HG03064 (cell line): ENCODE results near the gene ELMO2.

Experiments
- ATAC-seq: cut with Tn5 transposase; IDR thresholded peaks from one replicate; pipeline ENCODE4 v1.9.1; 2021; ENCODE audit warnings: low read depth; ENCODE audit not compliant: unreplicated experiment

The ELMO2 gene, protein sequence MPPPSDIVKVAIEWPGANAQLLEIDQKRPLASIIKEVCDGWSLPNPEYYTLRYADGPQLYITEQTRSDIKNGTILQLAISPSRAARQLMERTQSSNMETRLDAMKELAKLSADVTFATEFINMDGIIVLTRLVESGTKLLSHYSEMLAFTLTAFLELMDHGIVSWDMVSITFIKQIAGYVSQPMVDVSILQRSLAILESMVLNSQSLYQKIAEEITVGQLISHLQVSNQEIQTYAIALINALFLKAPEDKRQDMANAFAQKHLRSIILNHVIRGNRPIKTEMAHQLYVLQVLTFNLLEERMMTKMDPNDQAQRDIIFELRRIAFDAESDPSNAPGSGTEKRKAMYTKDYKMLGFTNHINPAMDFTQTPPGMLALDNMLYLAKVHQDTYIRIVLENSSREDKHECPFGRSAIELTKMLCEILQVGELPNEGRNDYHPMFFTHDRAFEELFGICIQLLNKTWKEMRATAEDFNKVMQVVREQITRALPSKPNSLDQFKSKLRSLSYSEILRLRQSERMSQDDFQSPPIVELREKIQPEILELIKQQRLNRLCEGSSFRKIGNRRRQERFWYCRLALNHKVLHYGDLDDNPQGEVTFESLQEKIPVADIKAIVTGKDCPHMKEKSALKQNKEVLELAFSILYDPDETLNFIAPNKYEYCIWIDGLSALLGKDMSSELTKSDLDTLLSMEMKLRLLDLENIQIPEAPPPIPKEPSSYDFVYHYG

DNA sequence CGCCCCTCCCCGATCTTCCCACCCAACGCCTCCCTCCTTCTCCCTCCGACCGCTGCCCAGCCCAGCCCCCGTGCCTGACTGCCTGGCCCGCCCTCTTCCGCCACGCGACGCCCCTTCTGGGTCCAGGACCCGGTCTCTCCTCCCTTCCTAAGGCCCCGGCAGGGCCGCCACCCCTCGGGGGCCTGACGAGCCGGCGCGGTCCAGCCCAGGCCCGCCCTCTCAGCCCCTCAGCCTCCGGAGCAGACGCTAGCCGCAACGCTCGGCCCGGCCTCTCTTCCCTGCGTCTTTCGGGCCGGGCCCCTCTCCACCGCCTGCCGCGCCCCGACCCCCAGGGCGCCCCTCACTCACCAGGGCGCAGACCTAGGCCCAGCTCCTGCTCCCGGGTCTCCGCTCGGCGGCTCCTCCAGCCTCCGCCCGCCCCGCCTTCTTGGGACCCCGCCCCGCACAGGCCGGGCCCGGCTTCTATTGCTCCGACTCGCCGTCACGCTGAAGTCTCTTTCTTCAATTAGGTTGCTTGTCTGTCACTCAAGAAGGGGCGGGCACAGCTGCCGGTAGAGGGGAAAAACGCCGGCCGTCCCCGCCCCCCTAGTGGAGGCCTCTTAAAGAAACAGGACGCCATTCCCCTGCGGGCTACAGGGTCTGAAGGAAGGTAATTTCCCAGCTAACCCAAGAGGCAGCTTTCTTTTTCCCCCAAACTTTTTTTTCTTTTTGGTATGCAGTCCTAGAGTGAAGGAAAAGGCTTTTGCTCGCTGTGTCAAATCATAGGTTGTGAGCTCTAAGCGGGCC, at the start of gene ELMO2:
Gene ELMO2 (minus strand): TSS at position 416 of the 786 bp plus-strand sequence. CDS start 12,133 bp downstream, outside the sequence.
- ATAC-seq = peak; percentile 74

DNA sequence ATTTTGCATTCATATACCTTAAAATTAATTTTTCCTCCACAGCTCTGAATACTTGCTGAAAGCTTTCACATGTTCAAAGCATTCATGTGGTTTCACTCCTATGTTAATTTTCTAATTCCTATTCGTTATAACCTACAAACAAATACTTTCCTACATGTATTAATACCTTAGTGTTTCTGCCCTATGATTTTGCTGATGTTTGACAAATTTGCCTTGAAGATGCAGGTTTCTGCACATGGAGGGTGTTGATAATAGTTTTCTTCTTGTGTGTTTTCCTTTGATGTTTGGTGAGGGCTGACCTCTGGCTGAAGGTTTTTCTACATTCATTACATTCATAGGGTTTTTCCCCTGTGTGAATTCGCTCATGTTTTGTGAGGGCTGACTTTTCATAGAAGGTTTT, 49.3 kb upstream of the ELMO2 start:
- ATAC-seq = no peak

DNA sequence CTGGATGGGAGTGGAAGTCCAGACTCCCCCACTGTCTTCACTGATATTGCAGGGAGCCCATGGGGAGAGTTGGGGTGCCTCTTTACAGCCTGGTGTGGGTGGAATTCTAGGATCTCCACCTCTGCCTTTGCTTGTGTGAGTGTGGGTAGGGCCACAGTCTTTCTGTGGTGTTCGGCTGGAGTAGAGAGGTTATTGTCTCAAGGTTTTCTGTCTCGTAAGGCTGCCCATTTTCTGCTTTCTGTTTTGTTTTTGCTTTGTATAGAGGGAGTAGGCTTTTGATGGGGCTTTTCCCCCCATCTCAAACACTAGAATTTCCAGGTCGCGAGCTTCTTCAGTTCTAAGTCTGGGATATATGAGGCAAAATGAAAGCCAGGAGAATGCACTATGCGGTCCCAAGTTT, 40.4 kb upstream of the ELMO2 start:
- ATAC-seq = no peak

DNA sequence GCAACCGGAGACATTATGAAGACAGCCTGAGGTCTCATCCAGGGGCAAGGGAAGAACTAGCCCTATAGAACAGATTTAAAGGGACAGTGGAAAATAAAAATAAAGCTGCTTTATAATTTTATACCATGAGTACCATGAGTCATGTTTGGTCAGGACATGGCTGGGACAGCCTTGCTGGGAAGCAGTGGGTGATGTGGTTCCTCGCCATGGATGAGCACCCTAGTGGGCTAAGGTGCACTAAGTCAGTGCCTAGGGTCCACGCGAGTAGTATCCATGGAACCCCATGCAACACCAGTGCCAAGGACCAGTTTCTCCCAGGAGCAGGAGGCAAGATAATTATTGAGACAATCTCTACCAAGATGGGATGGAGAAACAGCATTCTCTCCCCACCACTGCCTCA, 33.4 kb upstream of the ELMO2 start:
- no peak for ATAC-seq

DNA sequence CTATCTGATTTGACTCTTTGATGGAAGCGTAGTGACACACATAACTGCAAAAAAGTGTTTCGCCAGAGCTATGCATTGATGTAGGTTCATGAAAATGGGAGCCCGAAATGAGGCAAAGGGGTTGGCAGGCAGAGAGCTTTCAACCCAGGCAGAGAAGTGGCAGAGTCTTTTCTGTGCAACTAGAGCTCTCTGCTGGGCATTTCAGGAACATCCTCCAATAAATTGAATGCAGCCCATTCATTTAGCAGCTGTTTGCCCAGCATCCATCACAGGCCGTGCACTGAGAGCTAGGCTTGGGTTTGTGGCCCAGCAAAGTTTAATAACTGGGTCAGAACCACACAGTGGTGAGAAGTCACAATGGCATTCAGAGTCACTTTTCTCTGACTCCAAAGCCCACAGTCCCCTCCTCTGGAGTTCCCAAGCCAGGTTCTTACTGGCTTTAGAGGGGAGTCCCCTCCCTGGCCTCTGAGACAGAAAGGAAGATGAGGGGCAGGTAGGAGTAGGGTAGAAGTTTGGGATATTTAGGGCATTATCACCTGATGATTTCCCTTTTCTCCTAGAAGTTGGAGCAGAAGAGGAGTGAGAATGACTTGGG, 31.8 kb upstream of the ELMO2 start:
- no peak for ATAC-seq

DNA sequence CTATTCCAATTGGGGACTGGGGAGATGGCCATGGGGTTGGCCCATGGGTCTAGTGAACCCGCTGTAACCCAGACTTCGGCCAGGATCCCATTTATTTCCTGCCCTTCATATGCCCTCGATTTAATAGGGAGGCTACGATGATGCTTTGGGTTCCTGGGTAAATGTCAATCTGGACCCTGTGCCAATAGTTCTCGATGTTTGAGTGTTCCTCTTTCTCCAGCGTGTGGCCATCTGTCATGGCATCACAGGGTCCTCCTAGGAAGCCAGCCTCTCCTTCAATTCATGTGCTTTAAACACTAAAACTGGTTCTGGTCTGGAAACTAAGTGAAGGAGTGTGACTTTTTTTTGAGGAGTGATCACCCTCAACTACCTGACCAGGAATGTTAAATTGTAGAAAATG, 28.7 kb upstream of the ELMO2 start:
- ATAC-seq = no peak

GRCh38 chr20:46434597-46434996, 28.2 kb upstream of the ELMO2 start:
- no peak for ATAC-seq

- ATAC-seq = no peak
Observed at GRCh38 chr20:46433051-46433450, 26.6 kb upstream of the ELMO2 start.

GRCh38 chr20:46430921-46431712, 24.7 kb upstream of the ELMO2 start:
- ATAC-seq = no peak

- ATAC-seq = no peak
Observed at GRCh38 chr20:46427384-46427783, 21.0 kb upstream of the ELMO2 start.

GRCh38 chr20:46423882-46424482, 17.6 kb upstream of the ELMO2 start:
- no peak for ATAC-seq

DNA sequence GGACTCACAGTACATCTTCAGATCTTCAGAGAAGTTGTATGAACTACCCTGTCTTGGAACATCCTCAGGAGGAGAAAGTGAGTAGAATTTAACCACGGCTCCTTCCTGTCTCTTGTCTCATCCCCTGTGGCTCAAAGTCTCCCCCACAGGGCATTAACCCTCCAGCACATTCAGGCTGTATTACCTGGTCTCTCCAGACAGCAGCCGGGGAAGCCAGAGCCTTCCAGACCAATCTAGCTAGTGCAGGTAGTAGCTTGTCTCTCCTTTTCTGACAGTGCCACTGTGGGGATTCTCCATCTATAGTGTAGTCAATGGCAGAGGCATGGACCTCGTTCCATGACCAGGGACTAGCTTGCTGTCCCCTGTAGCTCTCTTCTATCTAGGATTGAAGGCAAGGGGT, 16.9 kb upstream of the ELMO2 start:
- ATAC-seq = no peak

- ATAC-seq = no peak
Observed at GRCh38 chr20:46420878-46421277, 14.5 kb upstream of the ELMO2 start.

GRCh38 chr20:46419882-46420281, 13.5 kb upstream of the ELMO2 start:
- ATAC-seq = no peak

GRCh38 chr20:46416839-46417238, 10.4 kb upstream of the ELMO2 start:
- ATAC-seq = no peak

DNA sequence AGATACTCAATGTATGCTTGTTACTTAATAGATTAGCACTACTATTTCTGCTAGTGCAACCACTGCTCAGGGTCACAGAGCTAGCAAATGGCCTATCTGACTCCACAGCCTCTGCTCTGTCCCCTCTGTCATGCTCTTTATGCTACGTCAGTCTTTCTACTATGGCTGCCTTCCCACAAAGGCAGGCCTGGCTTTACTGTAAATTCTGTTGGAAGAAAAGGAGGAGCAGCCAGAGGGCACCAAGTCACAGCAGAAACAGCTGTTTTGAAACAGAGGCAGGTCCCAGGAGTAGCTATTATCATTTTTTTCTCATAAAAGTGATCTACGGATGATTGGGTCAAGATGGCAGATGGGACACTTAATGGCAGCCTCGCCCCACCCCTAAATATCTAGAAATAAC, 10.0 kb upstream of the ELMO2 start:
- no peak for ATAC-seq

- no peak for ATAC-seq
Observed at GRCh38 chr20:46415773-46416172, 9.4 kb upstream of the ELMO2 start.

DNA sequence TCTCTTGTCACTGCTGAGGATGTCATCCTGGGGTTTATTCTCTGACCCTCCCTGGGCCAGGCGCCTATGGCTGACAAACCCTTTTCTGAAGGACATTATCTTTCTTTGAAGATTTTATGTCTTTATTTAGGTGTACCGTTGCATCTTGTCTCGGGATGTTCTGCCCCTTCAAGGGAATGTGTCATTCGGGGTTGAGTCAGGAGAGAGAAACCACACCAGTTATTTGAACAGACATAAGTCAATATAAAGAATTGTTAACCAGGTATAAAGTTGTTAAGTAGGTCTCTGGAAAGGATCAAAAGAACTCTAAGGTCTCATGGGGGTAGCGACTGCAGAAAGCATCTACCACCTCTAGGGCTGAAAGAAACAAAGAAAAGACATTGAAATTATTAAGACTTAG, 8.2 kb upstream of the ELMO2 start:
- ATAC-seq = no peak

GRCh38 chr20:46411637-46412036, 5.2 kb upstream of the ELMO2 start:
- ATAC-seq = no peak

GRCh38 chr20:46408281-46408731, 1.9 kb upstream of the ELMO2 start:
- no peak for ATAC-seq
